SU-DHL-6 (cell line): ENCODE measurements around the gene GSN.

Experiments used
- H2AFZ ChIP-seq: fragments of 200-600 bp; sonication (generic); 2 replicates; pipeline ENCODE4 v1.6.1; 2014; ENCODE audit warnings: low read depth, mild to moderate bottlenecking, moderate library complexity, mixed read lengths, antibody characterized with exemption, low read length; ENCODE audit not compliant: severe bottlenecking
- H3F3A ChIP-seq: fragments of 200-600 bp; shearing (Covaris generic); 2 replicates; pipeline ENCODE4 v1.6.0; 2016; ENCODE audit warnings: antibody characterized with exemption, mild to moderate bottlenecking; ENCODE audit not compliant: insufficient read depth
- H3K27ac ChIP-seq: fragments of 200-600 bp; sonication (generic); 2 replicates; pipeline ENCODE4 v1.5.1; 2016; ENCODE audit warnings: low read depth, mild to moderate bottlenecking, low read length, moderate library complexity, mixed read lengths
- H3K27me3 ChIP-seq: fragments of 200-600 bp; sonication (generic), shearing (Covaris generic); 2 replicates; pipeline ENCODE4 v1.6.0; 2014; ENCODE audit warnings: mild to moderate bottlenecking, low read length
- H3K36me3 ChIP-seq: fragments of 200-600 bp; sonication (generic); 2 replicates; pipeline ENCODE4 v1.6.1; 2014; ENCODE audit warnings: mild to moderate bottlenecking, low read length, mixed read lengths
- H3K4me2 ChIP-seq: fragments of 300-600, 200-600 bp; shearing (Covaris generic), sonication (generic); 2 replicates; pipeline ENCODE4 v1.6.0; 2014; ENCODE audit warnings: low read length, low read depth, mild to moderate bottlenecking; ENCODE audit not compliant: poor library complexity, severe bottlenecking
- H3K4me3 ChIP-seq: fragments of 200-600 bp; sonication (generic); 2 replicates; pipeline ENCODE4 v1.5.1; 2014; ENCODE audit warnings: antibody characterized with exemption, low read length, mild to moderate bottlenecking, mixed read lengths; ENCODE audit not compliant: insufficient read depth, poor library complexity, severe bottlenecking
- H3K79me2 ChIP-seq: fragments of 200-600 bp; sonication (generic); 2 replicates; pipeline ENCODE4 v1.6.1; 2014; ENCODE audit warnings: mild to moderate bottlenecking, low read length, moderate library complexity; ENCODE audit not compliant: insufficient read depth
- H3K9ac ChIP-seq: fragments of 200-600 bp; sonication (generic); 2 replicates; pipeline ENCODE4 v1.7.0; 2014; ENCODE audit warnings: mild to moderate bottlenecking, low read length
- H3K9me2 ChIP-seq: fragments of 200-600 bp; sonication (generic); replicated peaks from 2 replicates; pipeline ENCODE4 v1.6.1; 2014; ENCODE audit warnings: low read length; ENCODE audit not compliant: insufficient read depth
- H3K9me3 ChIP-seq: fragments of 200-600 bp; sonication (generic); 2 replicates; pipeline ENCODE4 v1.6.1; 2014; ENCODE audit warnings: low read length, mixed read lengths; ENCODE audit not compliant: insufficient read depth
- H4K20me1 ChIP-seq: fragments of 200-600 bp; sonication (generic); 2 replicates; pipeline ENCODE4 v1.6.1; 2014; ENCODE audit warnings: low read depth, mild to moderate bottlenecking, antibody characterized with exemption, low read length, moderate library complexity, mixed read lengths
- CTCF ChIP-seq: fragments of 200-600 bp; sonication (generic); IDR thresholded peaks from one replicate; pipeline ENCODE4 v1.5.1; 2017; ENCODE audit warnings: antibody characterized with exemption, mild to moderate bottlenecking, low read length, moderate library complexity; ENCODE audit not compliant: insufficient read depth, poor library complexity, severe bottlenecking
- EZH2phosphoT487 ChIP-seq: fragments of 200-600 bp; sonication (generic), shearing (Covaris generic); conservative IDR thresholded peaks from 2 replicates; pipeline ENCODE4 v1.6.1; 2018; ENCODE audit warnings: mild to moderate bottlenecking, antibody characterized with exemption, low read length, moderate library complexity, mixed read lengths

GSN gene

GRCh38 chr9:121294151-121294743 lies 26.3 kb downstream of the GSN start:
- H3K27me3 ChIP-seq, result no peaks in the 10 kb centered on the region
- no peak overlapping the region for H3K4me3 ChIP-seq
- no peaks in the 10 kb centered on the region for H3K36me3 ChIP-seq
- H2AFZ ChIP-seq, result no peak overlapping the region
- H3K9me3 ChIP-seq, result no peaks in the 10 kb centered on the region
- no peak overlapping the region for H3K27ac ChIP-seq
- no peak for TF ChIP-seq EZH2phosphoT487
- TF ChIP-seq CTCF, result no peak
- no peaks in the 10 kb centered on the region for H3F3A ChIP-seq
- H3K9me2 ChIP-seq, result no peaks in the 10 kb centered on the region
- no peaks in the 10 kb centered on the region for H4K20me1 ChIP-seq
- no peak overlapping the region for H3K9ac ChIP-seq
- H3K79me2 ChIP-seq, result no peaks in the 10 kb centered on the region
- no peak overlapping the region for H3K4me2 ChIP-seq

- Histone ChIP-seq H3K9me2 (no peaks in the 10 kb centered on the region), H2AFZ (no peak overlapping the region), H3K9ac (no peak overlapping the region), H3K36me3 (no peaks in the 10 kb centered on the region), H3K27me3 (no peaks in the 10 kb centered on the region), H3K4me2 (no peak overlapping the region), H3F3A (no peaks in the 10 kb centered on the region), H4K20me1 (no peaks in the 10 kb centered on the region), H3K9me3 (no peaks in the 10 kb centered on the region), H3K79me2 (no peaks in the 10 kb centered on the region), H3K27ac (no peak overlapping the region), H3K4me3 (no peak overlapping the region)
- TF ChIP-seq EZH2phosphoT487 (no peak), CTCF (no peak)
Observed at GRCh38 chr9:121294866-121295661, 27.1 kb downstream of the GSN start.

- Histone ChIP-seq H3K9me2 (no peaks in the 10 kb centered on the region), H4K20me1 (no peaks in the 10 kb centered on the region), H3K9ac (no peak overlapping the region), H2AFZ (no peak overlapping the region), H3K9me3 (no peaks in the 10 kb centered on the region), H3K36me3 (no peaks in the 10 kb centered on the region), H3K27me3 (no peaks in the 10 kb centered on the region), H3K27ac (no peak overlapping the region), H3F3A (no peaks in the 10 kb centered on the region), H3K4me2 (no peak overlapping the region), H3K4me3 (no peak overlapping the region), H3K79me2 (no peaks in the 10 kb centered on the region)
- TF ChIP-seq EZH2phosphoT487, result no peak
- no peak for TF ChIP-seq CTCF
Observed at GRCh38 chr9:121295662-121296191, 27.8 kb downstream of the GSN start.
